Subcutaneous adipose tissue (tissue), 4 donors: ENCODE data around the gene CLTCL1. TPM values are rescaled to one million over a fixed set of nuclear protein-coding genes. Genes with fewer than 3 reads are reported as not detected.

Experiments
- CTCF ChIP-seq: fragments of 450-650 bp; IDR thresholded peaks from one replicate; pipeline ENCODE4 v1.5.1; 2016; ENCODE audit warnings: low read depth, mild to moderate bottlenecking, control low read depth, antibody characterized with exemption, moderate library complexity
- total RNA-seq, 4 donors: library from RNA; depleted of rRNA; stranded (reverse); fragments of >200 nt; gene quantifications; one replicate each; pipeline ENCODE4 v1.1.0, GENCODE V29; 2016

CLTCL1 gene
- total RNA-seq, 4 donors from 2014 or later, result 7.3 to 23.2 (median 16.5) TPM

DNA sequence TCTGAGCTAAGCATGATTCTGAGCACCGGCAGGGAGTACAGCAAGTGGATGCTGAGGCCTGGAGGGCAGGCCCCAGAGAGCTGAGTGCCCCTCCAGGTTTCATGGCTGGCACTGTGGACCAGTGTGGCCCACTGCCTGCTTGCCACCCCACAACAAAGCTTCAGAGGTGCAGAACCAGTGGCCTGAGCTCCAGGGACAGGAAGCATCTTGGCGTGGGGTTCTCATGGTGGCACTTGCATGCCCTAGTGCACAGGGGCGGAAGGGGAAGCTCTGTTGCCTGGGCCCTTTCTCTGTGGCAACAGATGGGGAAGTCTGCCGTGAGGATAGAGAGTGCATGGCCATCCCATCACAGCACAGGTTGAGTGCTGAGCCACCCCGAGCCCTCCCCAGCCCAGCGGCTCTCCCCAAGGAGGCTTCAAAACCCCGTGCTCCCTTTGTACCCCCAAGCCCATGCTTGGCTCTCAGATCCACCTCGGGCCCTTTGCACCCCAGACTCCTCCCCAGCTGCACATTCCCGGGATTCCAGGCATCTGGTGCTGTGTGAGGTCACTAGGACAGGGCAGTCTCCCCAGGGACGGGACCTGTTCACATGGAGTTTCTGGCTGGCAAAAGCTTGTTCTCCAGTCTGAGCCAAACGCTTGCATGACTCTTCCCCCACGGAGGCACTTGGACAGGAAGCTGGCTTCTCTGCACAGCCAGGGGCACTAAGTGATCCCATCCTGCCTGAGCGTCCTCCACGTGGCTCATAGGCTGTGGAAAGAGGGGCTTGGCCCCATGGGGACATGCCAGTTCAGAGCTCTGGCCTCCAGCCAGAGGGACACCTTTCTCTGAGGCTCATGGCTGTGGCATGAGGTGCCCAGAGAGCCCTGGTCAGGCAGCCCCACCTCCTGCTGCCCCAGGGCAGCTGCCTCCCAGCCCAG, 117.2 kb downstream of the CLTCL1 start:
- no peak for TF ChIP-seq CTCF

DNA sequence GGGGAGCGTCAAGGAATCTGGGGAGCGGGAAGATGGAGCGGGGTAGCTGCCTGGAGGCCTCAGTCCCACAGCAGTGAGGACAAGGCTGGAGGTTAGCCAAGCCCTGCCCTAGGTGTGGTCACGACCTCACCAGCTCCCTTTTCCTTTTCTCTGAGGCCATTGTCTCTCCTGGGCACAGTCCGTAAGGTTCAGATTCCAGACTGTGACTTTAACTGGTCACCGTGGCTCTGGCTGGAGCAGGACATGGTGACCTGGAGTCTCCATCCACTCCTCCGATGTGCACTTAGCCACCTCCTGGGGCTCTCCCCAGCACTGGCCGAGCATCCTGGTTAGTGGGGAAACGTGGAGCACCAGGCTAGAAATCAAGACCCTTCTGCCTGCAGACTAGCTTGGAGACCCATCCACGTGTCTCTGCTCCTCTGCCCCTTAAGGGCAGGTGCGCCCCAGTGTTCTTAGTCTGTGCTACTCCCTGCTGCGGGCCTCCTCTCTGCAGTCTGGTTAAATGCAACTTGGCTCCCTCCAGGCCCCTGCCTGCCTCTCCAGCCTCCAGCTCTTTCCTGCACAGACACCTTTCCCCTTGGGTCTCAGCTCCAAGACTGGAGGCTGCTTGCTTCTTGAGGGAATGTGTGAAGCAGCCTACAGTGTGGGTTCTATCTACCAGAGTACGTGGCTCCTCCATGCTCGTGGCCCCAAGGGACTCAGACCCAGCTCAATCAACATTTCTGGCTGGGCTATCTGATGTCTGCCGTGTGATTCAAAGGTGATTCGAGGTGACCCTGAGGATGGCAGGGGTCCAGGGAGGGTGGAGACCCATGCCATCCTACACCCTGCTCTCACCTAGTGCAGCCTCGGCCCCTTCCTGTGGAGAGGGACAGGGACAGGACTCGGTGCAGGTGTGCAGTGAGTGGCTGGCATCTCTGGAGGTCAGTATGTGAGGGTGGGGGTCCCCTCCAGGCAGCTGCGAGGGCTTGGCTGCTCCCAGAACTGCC, 118.2 kb downstream of the CLTCL1 start:
- no peak for TF ChIP-seq CTCF

GRCh38 chr22:19172213-19173046, 119.1 kb downstream of the CLTCL1 start:
- TF ChIP-seq CTCF, result no peak

DNA sequence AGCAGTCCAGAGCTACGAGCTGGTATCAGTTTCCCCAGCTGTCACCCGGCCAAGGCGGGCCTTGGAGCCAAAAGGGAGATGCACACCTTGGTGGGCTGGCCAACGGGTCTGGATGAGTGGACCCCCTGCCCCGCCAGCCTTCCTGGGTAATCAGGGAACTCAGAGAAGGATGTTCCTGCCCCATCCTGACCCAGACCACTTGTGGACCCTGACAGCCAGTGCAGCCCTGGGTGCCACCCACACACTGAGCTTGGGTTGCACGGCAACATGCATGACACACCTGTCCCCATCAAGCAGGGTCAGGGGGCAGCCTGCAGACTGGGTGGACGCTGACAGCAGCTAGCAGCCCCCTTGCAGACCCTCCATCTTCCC, 121.6 kb downstream of the CLTCL1 start:
- TF ChIP-seq CTCF, result no peak

DNA sequence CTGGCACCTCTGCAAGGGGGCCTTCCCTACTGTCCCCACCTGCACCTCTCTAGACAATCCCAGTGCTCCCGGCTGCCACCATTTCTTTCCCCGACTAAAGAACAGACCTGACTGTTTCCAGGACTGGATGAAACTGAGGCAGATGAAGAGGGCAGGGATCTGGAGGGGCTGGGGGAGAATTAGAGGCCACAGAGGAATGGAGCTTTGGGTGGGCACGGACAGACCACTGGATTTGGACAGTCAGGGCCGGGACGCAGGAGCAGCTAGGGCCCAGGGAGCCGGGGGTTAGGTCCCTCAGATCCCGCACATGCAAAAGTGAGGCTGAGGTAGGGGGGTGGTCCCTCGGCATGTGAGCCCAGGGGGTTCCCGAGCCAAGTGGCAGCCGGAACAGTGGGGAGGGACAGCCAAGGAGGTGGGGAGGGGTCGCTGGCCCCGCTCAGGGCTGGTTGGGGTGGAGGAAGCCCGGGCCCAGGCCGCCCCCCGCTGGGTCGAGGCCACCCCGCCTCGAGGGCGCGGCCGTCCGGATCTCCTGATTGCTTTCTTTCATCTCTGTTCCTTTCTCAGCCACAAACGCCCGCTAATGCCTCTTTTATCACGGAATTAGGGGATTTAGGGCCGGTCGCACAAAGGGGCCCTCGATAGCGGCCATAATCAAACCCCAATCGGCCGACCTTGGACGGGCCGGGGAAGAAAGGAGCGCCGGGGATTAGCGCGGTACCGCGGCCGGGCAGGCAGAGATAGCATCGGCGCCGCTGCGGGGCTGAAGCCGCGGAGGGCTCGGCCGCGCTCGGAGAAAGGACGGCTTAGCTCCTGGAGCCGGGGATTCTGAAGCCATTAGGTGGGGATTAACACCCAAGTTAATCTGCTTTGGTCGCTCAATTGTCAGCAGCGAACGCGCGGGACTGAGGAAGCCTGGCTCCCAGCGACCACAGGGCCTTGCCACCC, 122.2 kb downstream of the CLTCL1 start:
- no peak for TF ChIP-seq CTCF
